HG02588 (cell line): ENCODE data around the gene OR6B1.
"Not testable (repeated sequence)": the region's sequence is repeated elsewhere in the genome, so short reads cannot be mapped to it uniquely, and the experiment has no call there.

Source experiments
- ATAC-seq: cut with Tn5 transposase; IDR thresholded peaks from one replicate; pipeline ENCODE4 v1.9.1; 2021; ENCODE audit warnings: mild to moderate bottlenecking, moderate library complexity; ENCODE audit not compliant: unreplicated experiment

The OR6B1 gene

GRCh38 chr7:144004703-144005102 is 4.6 kb downstream of the OR6B1 start:
- ATAC-seq = no peak

DNA sequence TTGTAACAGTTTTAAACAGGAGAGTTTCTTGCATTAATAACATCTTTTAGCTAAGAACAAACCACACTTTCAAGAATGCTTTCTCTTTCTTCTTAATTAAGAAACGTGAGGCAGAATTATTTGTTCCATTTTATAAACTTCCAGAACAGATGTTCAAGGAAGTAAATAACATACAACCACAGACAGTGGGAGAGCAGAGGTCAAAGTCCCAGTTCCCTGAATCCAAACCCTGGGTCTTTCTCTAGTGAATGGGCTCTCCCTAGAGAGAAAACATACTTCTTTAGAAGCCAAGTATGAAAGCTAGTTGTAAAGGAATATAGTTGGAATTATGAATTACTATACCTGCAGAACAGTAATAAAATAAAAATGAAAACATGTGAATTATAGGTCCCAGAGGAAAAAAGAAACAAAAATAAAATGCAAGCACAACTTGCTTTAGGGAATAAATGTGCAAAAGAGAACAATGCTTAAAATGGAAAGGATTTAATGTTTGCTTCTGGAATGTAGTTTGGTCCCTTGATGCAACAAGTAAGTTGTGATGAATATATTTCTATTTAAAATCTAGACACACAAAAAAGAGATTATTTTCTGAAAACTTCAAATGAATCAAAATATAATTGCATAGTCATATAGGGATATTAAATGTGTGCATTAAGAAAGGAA is 6.0 kb downstream of the OR6B1 start:
- no peak for ATAC-seq

DNA sequence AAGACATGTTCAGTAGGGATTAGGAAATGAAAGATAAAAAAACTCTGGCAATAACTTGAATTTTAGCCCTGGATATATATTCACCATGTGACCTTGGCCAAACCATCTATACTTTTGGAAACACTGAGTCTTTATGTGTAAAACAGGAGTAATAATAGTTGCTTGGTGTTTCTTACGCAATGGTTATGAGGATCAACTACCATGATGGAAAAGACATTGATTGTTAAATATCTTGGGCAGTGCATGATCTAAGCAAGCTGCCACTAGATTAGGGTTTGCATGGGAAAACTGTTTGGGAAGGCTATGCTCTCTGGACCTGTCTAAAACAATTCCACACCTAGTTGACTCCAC is 6.5 kb downstream of the OR6B1 start:
- ATAC-seq = no peak

- ATAC-seq = no peak
These were observed 9.2 kb downstream of the OR6B1 start for GRCh38 chr7:144009361-144009760.

GRCh38 chr7:144010061-144010460 is 9.9 kb downstream of the OR6B1 start:
- ATAC-seq = not testable (repeated sequence)

GRCh38 chr7:144010821-144011220 is 10.7 kb downstream of the OR6B1 start:
- not testable (repeated sequence) for ATAC-seq

DNA sequence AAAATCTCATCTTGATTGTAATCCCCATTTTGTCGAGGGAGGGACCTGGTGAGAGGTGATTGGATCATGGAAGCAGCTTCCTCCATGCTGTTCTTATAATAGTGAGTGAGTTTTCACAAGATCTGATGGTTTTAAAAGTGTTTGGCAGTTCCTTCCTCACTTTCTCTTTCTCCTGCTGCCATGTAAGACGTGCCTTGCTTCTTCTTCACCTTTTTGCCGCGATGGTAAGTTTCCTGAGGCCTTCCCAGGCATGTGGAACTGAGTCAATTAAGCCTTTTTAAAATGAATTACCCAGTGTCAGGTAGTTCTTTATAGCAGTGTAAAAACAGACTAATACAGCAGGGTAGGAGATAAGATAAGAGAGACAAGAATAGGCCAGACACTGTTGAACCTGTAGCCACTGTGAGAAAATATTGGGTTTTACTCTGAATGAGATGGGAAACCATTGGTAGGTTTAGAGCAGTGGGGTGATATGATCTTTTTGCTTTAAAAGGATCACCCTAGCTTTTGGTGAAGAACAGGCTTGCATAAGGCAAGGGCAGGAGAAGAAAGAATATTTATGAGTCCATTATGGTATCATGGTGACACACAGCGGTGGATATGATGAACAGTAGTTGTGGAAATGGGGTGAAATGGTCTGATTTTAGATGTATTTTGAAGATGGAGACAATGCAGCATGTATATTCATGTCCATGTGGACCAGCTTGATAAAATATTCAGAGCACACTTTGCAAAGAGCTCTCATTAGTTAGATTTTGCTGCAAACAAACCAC is 11.5 kb downstream of the OR6B1 start:
- ATAC-seq = no peak

- ATAC-seq = no peak
These were observed 17.9 kb downstream of the OR6B1 start for GRCh38 chr7:144018065-144018464.

GRCh38 chr7:144019457-144019856 is 19.3 kb downstream of the OR6B1 start:
- ATAC-seq = no peak

- no peak for ATAC-seq
These were observed 20.2 kb downstream of the OR6B1 start for GRCh38 chr7:144020340-144020739.

- no peak for ATAC-seq
These were observed 22.0 kb downstream of the OR6B1 start for GRCh38 chr7:144022169-144022568.

- no peak for ATAC-seq
These were observed 23.2 kb downstream of the OR6B1 start for GRCh38 chr7:144023171-144023827.

DNA sequence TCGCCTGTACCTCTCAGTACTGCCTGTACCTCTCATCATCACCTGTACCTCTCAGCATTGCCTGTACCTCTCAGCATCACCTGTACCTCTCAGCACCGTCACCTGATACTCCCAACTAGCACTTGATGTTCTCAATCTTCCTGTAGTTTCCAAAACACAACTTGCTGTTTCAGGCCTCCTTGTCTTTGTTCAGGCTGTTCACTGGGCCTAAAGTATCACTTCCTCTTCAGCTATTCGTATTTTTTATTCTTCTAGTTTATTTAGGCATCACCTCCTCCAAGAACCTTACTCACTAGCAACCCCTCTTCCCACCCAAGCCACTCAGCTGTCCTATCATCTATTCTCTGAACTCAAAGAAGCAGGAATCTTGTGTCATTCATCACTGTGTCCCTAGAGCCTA is 24.1 kb downstream of the OR6B1 start:
- no peak for ATAC-seq

GRCh38 chr7:144026203-144026883 is 26.2 kb downstream of the OR6B1 start:
- ATAC-seq = no peak

DNA sequence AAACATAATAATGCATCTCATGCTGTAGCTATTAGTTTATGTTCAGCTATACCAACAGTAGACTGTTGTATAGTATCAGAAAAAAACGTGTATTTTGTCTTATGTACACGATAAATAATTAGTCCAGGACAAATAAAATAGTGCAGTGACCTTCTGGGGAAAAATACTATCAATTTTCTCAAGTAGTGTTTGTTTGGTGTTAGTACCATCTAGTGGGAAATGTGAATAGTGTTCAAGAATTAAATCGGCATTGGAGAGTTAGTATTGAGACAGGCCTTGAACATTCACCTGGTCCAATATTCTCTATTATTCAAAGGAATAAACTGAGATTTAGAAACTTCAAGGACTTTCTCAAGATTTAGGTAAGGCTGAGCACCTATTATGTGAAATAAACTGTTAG is 26.9 kb downstream of the OR6B1 start:
- ATAC-seq = no peak

- ATAC-seq = no peak
These were observed 27.9 kb downstream of the OR6B1 start for GRCh38 chr7:144027974-144028373.

- ATAC-seq = no peak
These were observed 28.4 kb downstream of the OR6B1 start for GRCh38 chr7:144028547-144028946.

DNA sequence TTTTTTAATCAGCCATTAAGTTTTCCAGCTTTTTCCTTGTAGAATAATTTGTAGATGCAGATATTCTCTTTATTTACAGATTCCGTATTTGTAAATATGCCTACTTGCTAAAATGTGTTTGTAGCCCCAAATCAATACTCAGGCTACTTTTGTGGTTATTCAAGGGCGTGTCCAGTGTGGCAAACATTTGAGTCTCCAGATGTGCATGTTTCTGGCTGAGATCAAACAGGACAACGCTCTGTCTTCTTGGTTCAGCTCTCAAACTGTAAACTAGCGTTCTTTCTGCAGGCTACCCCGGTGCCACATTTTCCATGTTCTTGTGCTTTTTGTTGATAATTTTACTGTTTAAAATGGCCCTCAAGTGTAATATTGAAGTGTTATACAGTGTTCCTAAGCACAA is 32.4 kb downstream of the OR6B1 start:
- ATAC-seq = no peak

DNA sequence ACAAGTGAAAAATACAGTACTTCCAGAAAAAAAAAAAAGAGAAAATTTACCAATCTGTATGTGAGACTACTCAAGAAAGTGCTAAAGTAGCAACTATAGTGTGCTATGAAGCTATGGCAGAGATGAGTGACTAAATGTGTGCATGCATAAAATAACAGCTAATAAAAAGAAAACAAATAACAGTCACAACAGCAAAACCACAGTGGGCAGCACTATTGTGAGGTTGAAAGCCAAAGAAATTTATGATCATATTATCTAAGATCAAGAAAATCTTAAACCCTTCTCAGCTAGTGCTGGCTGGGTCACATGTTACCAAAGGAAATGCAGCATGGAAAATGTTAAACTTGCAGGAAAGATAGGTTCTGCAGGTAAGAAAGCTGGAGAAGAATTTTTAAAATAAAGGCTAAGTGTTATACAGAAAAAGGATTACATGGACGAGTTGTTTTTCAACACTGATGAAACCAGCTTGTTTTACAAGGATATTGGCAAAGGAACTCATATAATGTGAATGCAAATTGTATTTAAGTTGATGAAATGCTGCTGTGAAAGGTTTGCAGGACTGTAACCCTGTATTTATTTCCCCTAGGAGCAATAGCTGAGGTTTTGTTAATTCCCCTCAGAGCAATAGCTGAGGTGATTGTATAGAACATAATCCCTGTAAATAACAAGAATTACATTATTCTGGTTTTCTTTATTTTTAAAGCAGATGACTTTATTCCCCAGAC is 33.0 kb downstream of the OR6B1 start:
- ATAC-seq = no peak

DNA sequence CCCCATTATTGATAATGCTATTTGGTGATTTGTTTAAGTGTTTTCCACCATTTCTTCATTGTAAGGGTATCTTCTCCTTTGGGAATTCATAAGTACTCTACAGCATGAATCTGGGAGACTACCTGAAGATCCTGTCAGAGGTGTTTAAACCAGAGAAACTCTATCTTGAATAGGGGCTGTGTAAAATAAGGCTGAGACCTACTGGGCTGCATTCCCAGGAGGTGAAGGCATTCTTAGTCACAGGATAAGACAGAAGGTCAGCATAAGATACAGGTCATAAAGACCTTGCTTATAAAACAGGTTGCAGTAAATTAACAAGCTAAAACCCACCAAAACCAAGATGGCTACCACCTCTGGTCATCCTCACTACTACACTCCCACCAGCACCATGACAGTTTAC is 35.3 kb downstream of the OR6B1 start:
- no peak for ATAC-seq

DNA sequence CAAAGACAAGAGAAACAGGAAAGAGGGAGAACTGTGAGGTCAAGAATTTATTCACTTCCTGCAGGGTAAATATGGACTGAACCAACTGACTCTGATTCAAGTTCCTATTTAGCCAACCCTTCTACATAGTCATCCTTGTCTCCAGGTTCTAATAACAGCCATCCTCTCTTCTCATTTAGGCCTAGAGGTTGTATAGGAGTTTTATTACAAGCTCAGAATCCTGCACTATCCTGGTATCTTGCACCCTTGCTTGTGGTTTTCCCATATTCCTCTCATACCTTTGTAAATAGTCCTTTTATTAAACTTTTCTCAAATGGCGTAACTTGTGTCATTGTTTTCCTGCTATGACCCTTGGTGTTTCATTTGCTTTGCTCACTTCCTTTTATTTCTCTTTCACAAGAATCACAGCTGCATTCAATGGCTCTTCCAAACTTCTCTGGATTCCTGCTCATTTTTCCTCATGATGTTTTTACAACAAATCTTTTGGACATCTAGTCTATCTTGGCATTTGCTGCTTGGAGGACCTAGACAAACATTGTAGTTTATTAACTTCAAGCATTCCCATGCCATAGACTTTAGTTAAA is 36.3 kb downstream of the OR6B1 start:
- ATAC-seq = no peak
